DOHH2 (cell line): ENCODE results near the gene SLC47A2.

Experiments used
- CTCF ChIP-seq: fragments of 200-600 bp; sonication (generic); IDR thresholded peaks from one replicate; pipeline ENCODE4 v1.5.1; 2014; ENCODE audit warnings: antibody characterized with exemption, mild to moderate bottlenecking, low read depth, low read length; ENCODE audit not compliant: poor library complexity, severe bottlenecking
- EZH2phosphoT487 ChIP-seq: fragments of 200-600 bp; sonication (generic); IDR thresholded peaks from 2 replicates; pipeline ENCODE4 v1.6.1; 2017; ENCODE audit warnings: borderline replicate concordance, mild to moderate bottlenecking, antibody characterized with exemption, low read length, moderate library complexity, mixed read lengths

GRCh38 chr17:19739241-19740201 is 23.1 kb upstream of the SLC47A2 start:
- TF ChIP-seq CTCF: no peak
- no peak for TF ChIP-seq EZH2phosphoT487
